Stimulated activated CD4-positive, alpha-beta T cell treated with anti-CD3 and anti-CD28 coated beads, TNF-alpha, amount 100 ng/mL, for 24 hours (primary cell): Measurements from ENCODE around the gene PEAR1.
"Not testable (repeated sequence)": the region's sequence is repeated elsewhere in the genome, so short reads cannot be mapped to it uniquely, and the experiment has no call there.

ENCODE experiments used
- DNase-seq, 3 experiments: peaks; one replicate each; pipeline ENCODE4 v3.0.0-alpha.2; 2020; ENCODE audit warnings: low read depth in 3 of 3

The PEAR1 gene

GRCh38 chr1:156920233-156921052 is 26.9 kb downstream of the PEAR1 start, which contains the start of gene LRRC71:
LRRC71 (plus strand) TSS chr1:156920632; CDS start chr1:156920804, 172 bp downstream.
- peak; percentile 23 to 77 (median 57) for DNase-seq

GRCh38 chr1:156921053-156921529 is 27.6 kb downstream of the PEAR1 start:
- DNase-seq = no peak

GRCh38 chr1:156922986-156923669 is 29.6 kb downstream of the PEAR1 start:
- DNase-seq = no peak

GRCh38 chr1:156923670-156924477 is 30.4 kb downstream of the PEAR1 start:
- no peak for DNase-seq

GRCh38 chr1:156924478-156925153 is 31.1 kb downstream of the PEAR1 start:
- no peak for DNase-seq

- DNase-seq = no peak
Observed at GRCh38 chr1:156925154-156926010, 31.9 kb downstream of the PEAR1 start.

GRCh38 chr1:156926175-156926574 is 32.7 kb downstream of the PEAR1 start:
- peak in 1 of 3 experiments; percentile 58 for DNase-seq

GRCh38 chr1:156926695-156927094 is 33.2 kb downstream of the PEAR1 start:
- DNase-seq = not testable (repeated sequence)

- DNase-seq = peak; percentile 48 to 71 (median 49)
Observed at GRCh38 chr1:156927215-156928042, 33.9 kb downstream of the PEAR1 start.

GRCh38 chr1:156928043-156928602 is 34.6 kb downstream of the PEAR1 start:
- DNase-seq = no peak

GRCh38 chr1:156929596-156930238 is 36.2 kb downstream of the PEAR1 start:
- no peak for DNase-seq

- no peak for DNase-seq
Observed at GRCh38 chr1:156930483-156930882, 37.0 kb downstream of the PEAR1 start.

- no peak for DNase-seq
Observed at GRCh38 chr1:156931211-156931952, 37.9 kb downstream of the PEAR1 start.

- DNase-seq = no peak
Observed at GRCh38 chr1:156931974-156932710, 38.6 kb downstream of the PEAR1 start.

- DNase-seq = no peak
Observed at GRCh38 chr1:156933136-156933535, 39.6 kb downstream of the PEAR1 start.

- no peak for DNase-seq
Observed at GRCh38 chr1:156935505-156936128, 42.1 kb downstream of the PEAR1 start.

- DNase-seq = no peak
Observed at GRCh38 chr1:156936191-156936590, 42.7 kb downstream of the PEAR1 start.
